SH-SY5Y (cell line): ENCODE results near the gene CRACR2A.

Source experiments
- GATA2 ChIP-seq: IDR thresholded peaks from 2 replicates; pipeline ENCODE4 v1.6.1; 2011; ENCODE audit warnings: mild to moderate bottlenecking, low read depth, low read length
- GATA3 ChIP-seq: IDR thresholded peaks from 2 replicates; pipeline ENCODE4 v1.6.1; 2011; ENCODE audit warnings: low read depth, mild to moderate bottlenecking, low read length, moderate library complexity

DNA sequence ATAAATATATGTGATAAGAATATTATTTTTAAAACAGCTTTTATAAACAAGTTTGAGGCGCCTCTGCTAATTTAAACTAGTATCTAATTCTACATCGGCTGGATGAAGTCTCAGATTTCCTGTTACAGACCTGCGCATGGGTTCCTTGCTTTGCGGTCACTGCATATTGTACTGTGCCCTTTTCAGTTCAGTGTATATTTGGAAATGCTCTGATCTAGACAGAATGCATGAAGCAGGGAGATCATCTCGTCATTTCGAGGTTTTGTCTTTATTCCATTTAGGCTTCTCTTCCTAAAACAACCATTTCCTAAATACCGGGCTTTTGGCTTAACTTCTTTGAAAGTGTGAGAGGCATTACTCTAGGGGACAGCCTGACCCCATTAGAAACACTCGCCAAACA is 25.6 kb downstream of the CRACR2A start:
- TF ChIP-seq GATA2 (no peak), GATA3 (no peak)
